HepG2 (cell line): ENCODE data around the gene SMIM12. TPM values are rescaled to one million over a fixed set of nuclear protein-coding genes. Genes with fewer than 3 reads are reported as not detected.
A peak's percentile ranks its signal among the peaks of the same experiment; 100 is the strongest.

Source experiments
- FIP1L1 ChIP-seq: fragments of 200-400 bp; formaldehyde crosslinking; IDR thresholded peaks from 2 replicates; pipeline ENCODE4 v1.6.1; 2018; ENCODE audit warnings: low read depth, mild to moderate bottlenecking, low read length, moderate library complexity, borderline replicate concordance; ENCODE audit not compliant: insufficient read depth
- GFI1 ChIP-seq: sonication (generic); formaldehyde crosslinking; IDR thresholded peaks from 2 replicates; pipeline ENCODE4 v1.5.0; 2020; ENCODE audit warnings: missing genetic modification reagents, mild to moderate bottlenecking, borderline replicate concordance
- IKZF1 ChIP-seq: fragments of 450-650 bp; IDR thresholded peaks from 2 replicates; pipeline ENCODE4 v1.7.1; 2016
- ISL2 ChIP-seq: sonication (generic); formaldehyde crosslinking; IDR thresholded peaks from 2 replicates; pipeline ENCODE4 v1.5.0; 2020; ENCODE audit warnings: missing genetic modification reagents
- KLF13 ChIP-seq: sonication (generic); formaldehyde crosslinking; IDR thresholded peaks from 2 replicates; pipeline ENCODE4 v1.4.0; 2020; ENCODE audit warnings: mild to moderate bottlenecking, missing genetic modification reagents
- MED13 ChIP-seq: sonication (generic); formaldehyde crosslinking; IDR thresholded peaks from 2 replicates; pipeline ENCODE4 v1.5.0; 2020; ENCODE audit warnings: missing genetic modification reagents
- MIER2 ChIP-seq: IDR thresholded peaks from 2 replicates; pipeline ENCODE4 v1.6.1; 2016; ENCODE audit warnings: missing biosample characterization, missing genetic modification reagents
- NCOA2 ChIP-seq: sonication (generic); formaldehyde crosslinking; IDR thresholded peaks from 2 replicates; pipeline ENCODE4 v1.8.0; 2022; ENCODE audit warnings: inconsistent platforms
- NR2F6 ChIP-seq, 2 experiments: IDR thresholded peaks; 2 replicates each; pipeline ENCODE4 v1.6.1; 2016; ENCODE audit warnings: antibody characterized with exemption in 1 of 2, mild to moderate bottlenecking in 1 of 2
- PAWR ChIP-seq: sonication (generic); formaldehyde crosslinking; IDR thresholded peaks from 2 replicates; pipeline ENCODE4 v1.4.0; 2020; ENCODE audit warnings: missing genetic modification reagents, mild to moderate bottlenecking, borderline replicate concordance
- PRMT3 ChIP-seq: sonication (generic); formaldehyde crosslinking; IDR thresholded peaks from 2 replicates; pipeline ENCODE4 v1.8.1; 2022; ENCODE audit warnings: low read depth, mild to moderate bottlenecking, moderate library complexity, missing genetic modification reagents, borderline replicate concordance
- RAD51 ChIP-seq: fragments of 450-650 bp; IDR thresholded peaks from 2 replicates; pipeline ENCODE4 v1.6.1; 2016; ENCODE audit warnings: borderline replicate concordance
- ZKSCAN8 ChIP-seq: IDR thresholded peaks from 2 replicates; pipeline ENCODE4 v1.6.1; 2016; ENCODE audit warnings: borderline replicate concordance, missing genetic modification reagents, missing compliant biosample characterization
- ZNF12 ChIP-seq: sonication (generic); formaldehyde crosslinking; IDR thresholded peaks from 2 replicates; pipeline ENCODE4 v1.5.0; 2020; ENCODE audit warnings: missing genetic modification reagents
- ZNF207 ChIP-seq: fragments of 450-650 bp; IDR thresholded peaks from 2 replicates; pipeline ENCODE4 v1.6.1; 2016; ENCODE audit warnings: antibody characterized with exemption, borderline replicate concordance
- ZNF263 ChIP-seq: sonication (generic); formaldehyde crosslinking; IDR thresholded peaks from 2 replicates; pipeline ENCODE4 v1.4.0; 2020; ENCODE audit warnings: missing genetic modification reagents
- ZNF644 ChIP-seq: IDR thresholded peaks from 2 replicates; pipeline ENCODE4 v1.6.1; 2016; ENCODE audit warnings: low read depth
- polyA plus RNA-seq, 8 experiments: library from polyadenylated mRNA; depleted of rRNA in 3 of 8; stranded (reverse) in 7 of 8; unstranded in 1 of 8; fragments of >200 nt; fragmentation: Illumina TruSeq in 4 of 8; extraction: Trizol in 4 of 8; gene quantifications; 2 replicates each; pipeline versions ENCODE4 v1.2.1 to v1.2.3, GENCODE V29; 2011 to 2016; ENCODE audit warnings: low read depth in 4 of 8, missing spikeins in 1 of 8, mixed read lengths in 1 of 8; ENCODE audit not compliant: insufficient read depth in 1 of 8
- total RNA-seq, 5 experiments: library from RNA; depleted of rRNA; stranded (reverse); fragments of >200 nt; fragmentation: Illumina TruSeq; extraction: Trizol; gene quantifications; 2 replicates each; pipeline ENCODE4 v1.2.3, GENCODE V29; 2016; ENCODE audit warnings: low read depth in 1 of 5
- TF ChIP-seq, protein P1 (sequence below): sonication (generic); formaldehyde crosslinking; IDR thresholded peaks from 2 replicates; pipeline ENCODE4 v1.5.0; 2020; ENCODE audit warnings: mild to moderate bottlenecking, missing genetic modification reagents
- TF ChIP-seq, protein P2 (sequence below): sonication (generic); formaldehyde crosslinking; IDR thresholded peaks from 2 replicates; pipeline ENCODE4 v1.8.1; 2022; ENCODE audit warnings: mild to moderate bottlenecking, missing genetic modification reagents
- TF ChIP-seq, protein P3 (sequence below): sonication (generic); formaldehyde crosslinking; IDR thresholded peaks from 2 replicates; pipeline ENCODE4 v1.9.0; 2021; ENCODE audit warnings: mild to moderate bottlenecking, missing genetic modification reagents
- TF ChIP-seq, protein P4 (sequence below): sonication (generic); formaldehyde crosslinking; IDR thresholded peaks from 2 replicates; pipeline ENCODE4 v1.4.0; 2020; ENCODE audit warnings: missing genetic modification reagents

Gene SMIM12
- total and polyA plus RNA-seq, 2 of the 13 experiments (the other 11 are each of a cell fraction or from before 2014, with no cell fraction given): 20.1 to 41.3 TPM

DNA sequence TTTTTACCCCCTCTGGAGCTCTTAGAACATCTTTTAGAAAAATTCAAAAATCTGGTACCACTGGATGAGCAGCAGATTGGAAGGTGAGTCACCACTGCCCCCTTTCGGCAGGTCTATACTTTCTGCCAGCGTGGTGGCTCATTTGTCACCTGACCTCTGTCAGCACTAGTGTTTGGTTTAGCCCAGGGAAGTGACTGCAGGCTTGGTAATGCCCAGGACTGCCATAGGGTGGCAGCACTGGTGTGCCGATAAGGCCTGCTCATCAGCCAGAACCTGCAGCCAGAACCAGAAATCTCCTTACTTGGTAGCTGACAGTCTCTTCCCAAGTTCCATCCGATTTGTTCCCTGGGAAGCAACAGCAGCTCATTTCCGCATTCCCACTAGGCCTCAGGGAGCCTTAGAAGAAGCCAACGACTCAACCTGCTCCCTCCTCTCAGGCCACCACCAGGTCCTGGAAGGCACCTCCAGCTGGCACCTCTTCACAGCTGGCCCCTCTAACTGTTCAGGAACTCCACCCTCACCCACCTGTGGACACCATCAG, 6.8 kb downstream of the SMIM12 start (continued):
- TF ChIP-seq, protein P1, sequence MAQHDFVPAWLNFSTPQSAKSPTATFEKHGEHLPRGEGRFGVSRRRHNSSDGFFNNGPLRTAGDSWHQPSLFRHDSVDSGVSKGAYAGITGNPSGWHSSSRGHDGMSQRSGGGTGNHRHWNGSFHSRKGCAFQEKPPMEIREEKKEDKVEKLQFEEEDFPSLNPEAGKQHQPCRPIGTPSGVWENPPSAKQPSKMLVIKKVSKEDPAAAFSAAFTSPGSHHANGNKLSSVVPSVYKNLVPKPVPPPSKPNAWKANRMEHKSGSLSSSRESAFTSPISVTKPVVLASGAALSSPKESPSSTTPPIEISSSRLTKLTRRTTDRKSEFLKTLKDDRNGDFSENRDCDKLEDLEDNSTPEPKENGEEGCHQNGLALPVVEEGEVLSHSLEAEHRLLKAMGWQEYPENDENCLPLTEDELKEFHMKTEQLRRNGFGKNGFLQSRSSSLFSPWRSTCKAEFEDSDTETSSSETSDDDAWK (CRISPR knock-in tag): no peak
- TF ChIP-seq ZKSCAN8 (CRISPR knock-in tag) (0 out of 2 replicates have a peak, but pooled peaks have one; percentile 60), ZNF12 (no peak), NR2F6 (IDR thresholded peaks at IDR 0.05) (peak; percentile 17; the same call in 1 of the 2 replicates), NR2F6 (CRISPR knock-in tag; IDR thresholded peaks at IDR 0.05) (peak; percentile 44; the same call in 1 of the 2 replicates), RAD51 (peak; percentile 16; the same call in 1 of the 2 replicates), GFI1 (CRISPR knock-in tag) (no peak), NCOA2 (peak; percentile 28; the same call in 1 of the 2 replicates), PRMT3 (no peak), ZNF263 (CRISPR knock-in tag) (no peak), KLF13 (CRISPR knock-in tag) (no peak), ZNF644 (CRISPR knock-in tag) (no peak), MIER2 (no peak), PAWR (CRISPR knock-in tag) (no peak), MED13 (CRISPR knock-in tag) (no peak), FIP1L1 (no peak), IKZF1 (no peak), ISL2 (no peak), ZNF207 (no peak)
- TF ChIP-seq, protein P2, sequence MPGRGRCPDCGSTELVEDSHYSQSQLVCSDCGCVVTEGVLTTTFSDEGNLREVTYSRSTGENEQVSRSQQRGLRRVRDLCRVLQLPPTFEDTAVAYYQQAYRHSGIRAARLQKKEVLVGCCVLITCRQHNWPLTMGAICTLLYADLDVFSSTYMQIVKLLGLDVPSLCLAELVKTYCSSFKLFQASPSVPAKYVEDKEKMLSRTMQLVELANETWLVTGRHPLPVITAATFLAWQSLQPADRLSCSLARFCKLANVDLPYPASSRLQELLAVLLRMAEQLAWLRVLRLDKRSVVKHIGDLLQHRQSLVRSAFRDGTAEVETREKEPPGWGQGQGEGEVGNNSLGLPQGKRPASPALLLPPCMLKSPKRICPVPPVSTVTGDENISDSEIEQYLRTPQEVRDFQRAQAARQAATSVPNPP: no peak
- TF ChIP-seq, protein P3, sequence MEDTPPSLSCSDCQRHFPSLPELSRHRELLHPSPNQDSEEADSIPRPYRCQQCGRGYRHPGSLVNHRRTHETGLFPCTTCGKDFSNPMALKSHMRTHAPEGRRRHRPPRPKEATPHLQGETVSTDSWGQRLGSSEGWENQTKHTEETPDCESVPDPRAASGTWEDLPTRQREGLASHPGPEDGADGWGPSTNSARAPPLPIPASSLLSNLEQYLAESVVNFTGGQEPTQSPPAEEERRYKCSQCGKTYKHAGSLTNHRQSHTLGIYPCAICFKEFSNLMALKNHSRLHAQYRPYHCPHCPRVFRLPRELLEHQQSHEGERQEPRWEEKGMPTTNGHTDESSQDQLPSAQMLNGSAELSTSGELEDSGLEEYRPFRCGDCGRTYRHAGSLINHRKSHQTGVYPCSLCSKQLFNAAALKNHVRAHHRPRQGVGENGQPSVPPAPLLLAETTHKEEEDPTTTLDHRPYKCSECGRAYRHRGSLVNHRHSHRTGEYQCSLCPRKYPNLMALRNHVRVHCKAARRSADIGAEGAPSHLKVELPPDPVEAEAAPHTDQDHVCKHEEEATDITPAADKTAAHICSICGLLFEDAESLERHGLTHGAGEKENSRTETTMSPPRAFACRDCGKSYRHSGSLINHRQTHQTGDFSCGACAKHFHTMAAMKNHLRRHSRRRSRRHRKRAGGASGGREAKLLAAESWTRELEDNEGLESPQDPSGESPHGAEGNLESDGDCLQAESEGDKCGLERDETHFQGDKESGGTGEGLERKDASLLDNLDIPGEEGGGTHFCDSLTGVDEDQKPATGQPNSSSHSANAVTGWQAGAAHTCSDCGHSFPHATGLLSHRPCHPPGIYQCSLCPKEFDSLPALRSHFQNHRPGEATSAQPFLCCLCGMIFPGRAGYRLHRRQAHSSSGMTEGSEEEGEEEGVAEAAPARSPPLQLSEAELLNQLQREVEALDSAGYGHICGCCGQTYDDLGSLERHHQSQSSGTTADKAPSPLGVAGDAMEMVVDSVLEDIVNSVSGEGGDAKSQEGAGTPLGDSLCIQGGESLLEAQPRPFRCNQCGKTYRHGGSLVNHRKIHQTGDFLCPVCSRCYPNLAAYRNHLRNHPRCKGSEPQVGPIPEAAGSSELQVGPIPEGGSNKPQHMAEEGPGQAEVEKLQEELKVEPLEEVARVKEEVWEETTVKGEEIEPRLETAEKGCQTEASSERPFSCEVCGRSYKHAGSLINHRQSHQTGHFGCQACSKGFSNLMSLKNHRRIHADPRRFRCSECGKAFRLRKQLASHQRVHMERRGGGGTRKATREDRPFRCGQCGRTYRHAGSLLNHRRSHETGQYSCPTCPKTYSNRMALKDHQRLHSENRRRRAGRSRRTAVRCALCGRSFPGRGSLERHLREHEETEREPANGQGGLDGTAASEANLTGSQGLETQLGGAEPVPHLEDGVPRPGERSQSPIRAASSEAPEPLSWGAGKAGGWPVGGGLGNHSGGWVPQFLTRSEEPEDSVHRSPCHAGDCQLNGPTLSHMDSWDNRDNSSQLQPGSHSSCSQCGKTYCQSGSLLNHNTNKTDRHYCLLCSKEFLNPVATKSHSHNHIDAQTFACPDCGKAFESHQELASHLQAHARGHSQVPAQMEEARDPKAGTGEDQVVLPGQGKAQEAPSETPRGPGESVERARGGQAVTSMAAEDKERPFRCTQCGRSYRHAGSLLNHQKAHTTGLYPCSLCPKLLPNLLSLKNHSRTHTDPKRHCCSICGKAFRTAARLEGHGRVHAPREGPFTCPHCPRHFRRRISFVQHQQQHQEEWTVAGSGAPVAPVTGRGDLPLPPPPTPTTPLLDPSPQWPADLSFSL (CRISPR knock-in tag): no peak
- TF ChIP-seq, protein P4, sequence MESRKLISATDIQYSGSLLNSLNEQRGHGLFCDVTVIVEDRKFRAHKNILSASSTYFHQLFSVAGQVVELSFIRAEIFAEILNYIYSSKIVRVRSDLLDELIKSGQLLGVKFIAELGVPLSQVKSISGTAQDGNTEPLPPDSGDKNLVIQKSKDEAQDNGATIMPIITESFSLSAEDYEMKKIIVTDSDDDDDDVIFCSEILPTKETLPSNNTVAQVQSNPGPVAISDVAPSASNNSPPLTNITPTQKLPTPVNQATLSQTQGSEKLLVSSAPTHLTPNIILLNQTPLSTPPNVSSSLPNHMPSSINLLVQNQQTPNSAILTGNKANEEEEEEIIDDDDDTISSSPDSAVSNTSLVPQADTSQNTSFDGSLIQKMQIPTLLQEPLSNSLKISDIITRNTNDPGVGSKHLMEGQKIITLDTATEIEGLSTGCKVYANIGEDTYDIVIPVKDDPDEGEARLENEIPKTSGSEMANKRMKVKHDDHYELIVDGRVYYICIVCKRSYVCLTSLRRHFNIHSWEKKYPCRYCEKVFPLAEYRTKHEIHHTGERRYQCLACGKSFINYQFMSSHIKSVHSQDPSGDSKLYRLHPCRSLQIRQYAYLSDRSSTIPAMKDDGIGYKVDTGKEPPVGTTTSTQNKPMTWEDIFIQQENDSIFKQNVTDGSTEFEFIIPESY (CRISPR knock-in tag): peak; percentile 58; the same call in 1 of the 2 replicates
